ENCODE data around the gene TOX3. TPM values are rescaled to one million over a fixed set of nuclear protein-coding genes. Genes with fewer than 3 reads are reported as not detected.

Gene TOX3
- total and polyA plus RNA-seq, 10 of the 15 experiments (the other 5 are each of a cell fraction or from before 2014, with no cell fraction given), result not detected

GRCh38 chr16:52404546-52404945 is 142.4 kb downstream of the TOX3 start:
- Histone ChIP-seq H3K27ac (ENCODE audit: control insufficient read depth, insufficient read depth) (no peak overlapping the region), H3K27me3 (replicated peaks in 1 of 2; ENCODE audit: control insufficient read depth in 2 of 2, insufficient read depth in 2 of 2, low read length in 1 of 2) (no peaks in the 10 kb centered on the region), H3K79me2 (ENCODE audit: control insufficient read depth, insufficient read depth, low read length) (no peaks in the 10 kb centered on the region), H3K4me2 (ENCODE audit: control insufficient read depth, insufficient read depth) (no peak overlapping the region), H3K9ac (ENCODE audit: control insufficient read depth, insufficient read depth, low read length) (no peak overlapping the region), H3K4me3 (no peak overlapping the region), H2AFZ (ENCODE audit: control insufficient read depth, low read depth, low read length) (no peak overlapping the region), H3K36me3 (ENCODE audit: control insufficient read depth in 2 of 2, insufficient read depth in 2 of 2, low read length in 1 of 2) (no peaks in the 10 kb centered on the region), H3K9me3 (replicated peaks; ENCODE audit: control insufficient read depth, insufficient read depth, low read length) (no peaks in the 10 kb centered on the region), H4K20me1 (ENCODE audit: control insufficient read depth, insufficient read depth) (no peaks in the 10 kb centered on the region), H3K4me1 (ENCODE audit: control insufficient read depth, insufficient read depth, low read length) (no peaks in the 10 kb centered on the region)
- ChIA-PET SMC1A (ENCODE audit: uncharacterized antibody, unreplicated experiment) (no interaction called here), CTCF (no interaction called here), POLR2A (no interaction called here), RAD21 (ENCODE audit: unreplicated experiment) (no interaction called here)
- no peak for TF ChIP-seq NKRF (conservative IDR thresholded peaks at IDR 0.05)
- no peak for ATAC-seq
- no peak for DNase-seq (ENCODE audit: low read depth, low spot score)
- no peak for FAIRE-seq
- in situ Hi-C loops (cut with MboI), result no loop called here
- no TSS peak for BruUV-seq (replicated peaks)
- intact Hi-C loops (cut with micrococcal nuclease; ENCODE audit: unreplicated experiment), result no loop called here
- 18% methylated on average over 2 of the region's 2 CpGs for WGBS (ENCODE audit: insufficient coverage, insufficient replicate concordance, low lambda C conversion rate, missing lambda C conversion rate)

- no peaks in the 10 kb centered on the region for H3K4me1 ChIP-seq (ENCODE audit: control insufficient read depth, insufficient read depth, low read length)
- H3K4me2 ChIP-seq (ENCODE audit: control insufficient read depth, insufficient read depth), result no peak overlapping the region
- H4K20me1 ChIP-seq (ENCODE audit: control insufficient read depth, insufficient read depth), result no peaks in the 10 kb centered on the region
- ChIA-PET SMC1A (ENCODE audit: uncharacterized antibody, unreplicated experiment) (no interaction called here), CTCF (no interaction called here), RAD21 (ENCODE audit: unreplicated experiment) (no interaction called here), POLR2A (no interaction called here)
- DNase-seq (ENCODE audit: low read depth, low spot score) (no peak), FAIRE-seq (no peak), ATAC-seq (no peak)
- BruUV-seq (replicated peaks), result no TSS peak
- in situ Hi-C loops (cut with MboI), result no loop called here
- no peak overlapping the region for H2AFZ ChIP-seq (ENCODE audit: control insufficient read depth, low read depth, low read length)
- no peak overlapping the region for H3K27ac ChIP-seq (ENCODE audit: control insufficient read depth, insufficient read depth)
- no peaks in the 10 kb centered on the region for H3K79me2 ChIP-seq (ENCODE audit: control insufficient read depth, insufficient read depth, low read length)
- H3K9ac ChIP-seq (ENCODE audit: control insufficient read depth, insufficient read depth, low read length), result no peak overlapping the region
- intact Hi-C loops (cut with micrococcal nuclease; ENCODE audit: unreplicated experiment), result no loop called here
- H3K27me3 ChIP-seq (replicated peaks in 1 of 2; ENCODE audit: control insufficient read depth in 2 of 2, insufficient read depth in 2 of 2, low read length in 1 of 2), result no peaks in the 10 kb centered on the region
- TF ChIP-seq USF1 (IDR thresholded peaks at IDR 0.05; ENCODE audit: borderline replicate concordance, extremely low read length, insufficient read depth, low read depth, low read length), result no peak
- TF ChIP-seq HDGF (IDR thresholded peaks at IDR 0.05), result no peak
- TF ChIP-seq NR2F1 (conservative IDR thresholded peaks at IDR 0.05), result no peak
- no peak for TF ChIP-seq PKNOX1 (IDR thresholded peaks at IDR 0.05)
- TF ChIP-seq GABPA (IDR thresholded peaks at IDR 0.05; ENCODE audit: low read depth), result no peak
- no peak overlapping the region for H3K4me3 ChIP-seq
- H3K36me3 ChIP-seq (ENCODE audit: control insufficient read depth in 2 of 2, insufficient read depth in 2 of 2, low read length in 1 of 2), result no peaks in the 10 kb centered on the region
- WGBS (ENCODE audit: insufficient coverage, insufficient replicate concordance, low lambda C conversion rate, missing lambda C conversion rate), result 0% methylated on average over 1 of the region's 1 CpG
- no peaks in the 10 kb centered on the region for H3K9me3 ChIP-seq (replicated peaks; ENCODE audit: control insufficient read depth, insufficient read depth, low read length)
Measured at GRCh38 chr16:52399116-52399515, 147.8 kb downstream of the TOX3 start.
